NCI-H345 (cell line): Measurements from ENCODE around the gene PPP1R14D.

Experiments
- DNase-seq: peaks from one replicate; lab custom pipeline; 2025; lab: John Stamatoyannopoulos, UW

PPP1R14D gene

GRCh38 chr15:40819048-40819447 is 9.5 kb downstream of the PPP1R14D start:
- DNase-seq = no peak

- no peak for DNase-seq
Observed at GRCh38 chr15:40815042-40815698, 13.3 kb downstream of the PPP1R14D start.

DNA sequence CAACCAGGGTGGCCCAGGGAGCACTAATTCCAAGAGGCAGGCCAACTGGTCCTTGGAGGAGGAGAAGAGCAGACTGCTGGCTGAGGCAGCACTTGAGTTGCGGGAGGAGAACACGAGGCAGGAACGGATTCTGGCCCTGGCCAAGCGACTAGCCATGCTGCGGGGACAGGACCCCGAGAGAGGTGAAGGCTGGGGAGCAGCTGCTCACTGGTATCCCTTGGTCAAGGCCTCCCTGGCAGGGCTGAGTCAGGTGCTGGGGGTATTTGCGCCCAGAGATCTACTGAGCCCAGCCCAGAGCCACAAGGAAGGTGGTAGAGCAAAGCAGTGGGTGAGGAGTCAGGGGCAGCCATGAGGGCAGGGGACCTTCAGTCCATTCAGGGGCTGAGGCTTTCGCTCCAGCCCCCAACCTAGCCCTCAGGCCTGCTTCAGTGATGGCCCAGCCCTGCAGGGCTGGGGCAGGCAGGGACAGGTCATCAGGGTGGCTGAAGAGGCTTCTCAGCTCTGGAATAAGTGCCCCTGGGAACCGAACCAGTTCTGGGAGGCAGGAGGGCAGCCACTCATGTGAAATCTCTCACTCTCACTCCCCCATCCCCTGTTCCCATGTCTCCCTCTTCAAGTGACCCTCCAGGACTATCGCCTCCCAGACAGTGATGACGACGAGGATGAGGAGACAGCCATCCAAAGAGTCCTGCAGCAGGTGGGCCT is 15.6 kb downstream of the PPP1R14D start:
- DNase-seq = no peak

- no peak for DNase-seq
Observed at GRCh38 chr15:40808861-40809450, 19.6 kb downstream of the PPP1R14D start.

DNA sequence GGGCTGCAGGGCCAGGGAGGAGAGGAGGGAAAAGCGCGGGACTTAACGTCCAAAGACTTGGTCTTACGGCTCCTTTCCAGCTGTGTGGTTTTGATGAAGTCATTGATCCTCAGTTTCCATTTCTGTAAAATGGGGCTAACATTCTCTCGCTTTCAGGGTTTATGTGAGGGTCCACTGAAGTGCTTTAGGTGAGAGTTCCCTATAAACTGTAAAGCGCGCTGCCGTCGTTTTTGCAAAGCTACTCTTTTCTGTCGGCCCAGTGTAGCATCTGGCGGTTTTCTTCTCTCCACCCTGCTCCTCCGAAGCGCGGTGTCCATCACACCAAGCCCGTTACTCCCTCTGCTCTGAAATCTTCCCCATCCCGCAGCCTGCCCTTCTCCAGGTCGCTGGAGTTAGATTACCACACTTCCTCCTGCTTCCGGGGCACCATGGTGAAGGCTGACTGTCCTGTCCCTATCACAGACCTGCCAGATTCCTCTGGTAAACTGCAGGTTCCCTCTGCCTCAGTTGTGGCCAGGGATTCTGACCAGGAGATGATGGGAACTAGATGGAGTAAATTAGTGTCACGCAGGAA is 20.5 kb downstream of the PPP1R14D start:
- DNase-seq = no peak

- peak; percentile 97 for DNase-seq
Observed at GRCh38 chr15:40807028-40807887, 21.2 kb downstream of the PPP1R14D start, which contains the start of the genes DNAJC17 and ZFYVE19. DNAJC17 (minus strand) TSS chr15:40807473; CDS start chr15:40807446, 27 bp downstream. ZFYVE19 (plus strand) TSS chr15:40807089; CDS start chr15:40807590, 501 bp downstream.

DNA sequence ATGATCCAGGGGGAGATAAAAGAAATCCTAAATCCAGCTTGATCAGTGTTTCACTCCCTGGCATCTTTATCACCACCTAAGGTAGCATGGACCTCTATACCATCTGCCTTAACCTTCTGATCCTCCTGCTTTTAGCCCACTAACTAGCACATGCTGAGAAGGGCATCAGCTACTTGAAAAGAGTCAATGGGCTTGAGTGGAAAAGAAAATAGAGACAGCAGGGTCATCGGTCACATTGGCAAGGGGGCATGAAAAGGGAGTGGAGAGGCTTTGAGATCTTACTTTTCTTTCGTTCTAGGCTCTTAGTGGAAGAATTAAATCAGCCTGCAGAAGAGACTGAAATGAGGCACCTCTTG is 21.9 kb downstream of the PPP1R14D start:
- no peak for DNase-seq

DNA sequence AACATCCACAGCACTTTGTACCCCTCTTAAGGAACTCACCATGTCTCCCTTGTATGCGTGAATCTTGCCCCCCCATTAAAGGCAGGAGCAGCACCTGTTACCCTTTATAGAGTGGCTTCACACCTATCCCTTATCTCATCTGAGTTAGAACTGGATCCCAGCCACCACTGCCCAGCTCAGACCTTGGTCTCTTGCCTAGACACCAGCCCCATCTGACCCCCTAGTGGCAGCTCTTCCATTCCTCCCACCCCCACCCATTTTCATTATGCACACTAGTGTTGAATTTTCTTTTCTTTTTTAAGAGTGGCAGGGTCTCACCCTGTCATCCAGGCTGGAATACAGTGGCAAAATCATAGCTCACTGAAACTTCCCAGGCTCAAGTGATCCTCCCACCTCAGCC is 24.8 kb downstream of the PPP1R14D start:
- no peak for DNase-seq

DNA sequence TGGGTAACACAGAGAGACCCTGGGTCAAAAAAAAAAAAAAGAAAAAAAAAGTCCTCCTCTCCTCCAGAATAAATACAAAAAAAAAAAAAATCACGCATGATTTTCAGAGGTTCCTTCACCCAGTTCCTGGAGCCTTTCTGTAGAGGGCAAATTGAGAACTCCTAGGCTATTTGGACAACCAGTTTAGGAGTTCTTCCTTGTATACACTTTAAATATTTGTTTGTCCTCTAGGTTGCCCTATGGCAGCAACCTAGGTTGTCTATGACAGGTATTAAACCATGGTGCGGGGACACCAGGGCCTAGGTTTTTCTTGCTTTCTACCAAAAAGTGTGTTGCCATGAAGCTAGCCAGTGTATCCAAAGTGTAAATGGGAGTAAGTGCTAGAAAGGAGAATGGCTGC is 25.4 kb downstream of the PPP1R14D start:
- DNase-seq = no peak

- no peak for DNase-seq
Observed at GRCh38 chr15:40799523-40799922, 29.0 kb downstream of the PPP1R14D start.

- DNase-seq = no peak
Observed at GRCh38 chr15:40796512-40796911, 32.0 kb downstream of the PPP1R14D start.

DNA sequence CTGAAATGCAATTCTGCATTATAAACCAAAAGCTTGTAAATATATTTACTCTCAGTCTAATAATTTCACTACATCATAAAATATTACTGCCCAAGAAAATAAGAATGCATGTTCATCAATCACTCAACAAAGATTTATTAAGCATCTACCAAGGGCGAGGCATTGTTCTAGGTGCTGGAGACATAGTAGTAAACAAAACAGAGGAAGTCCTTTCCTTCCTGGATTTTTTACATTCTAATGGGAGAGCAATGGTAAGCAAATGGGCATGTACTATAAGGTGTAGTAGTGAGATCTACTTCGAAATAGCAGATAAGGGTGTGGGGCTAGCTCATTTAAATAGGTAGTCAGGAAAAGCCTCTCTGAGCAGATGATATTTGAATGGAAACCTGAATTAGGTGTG is 32.5 kb downstream of the PPP1R14D start:
- no peak for DNase-seq

- peak; percentile 35 for DNase-seq
Observed at GRCh38 chr15:40793216-40793989, 35.1 kb downstream of the PPP1R14D start.

- no peak for DNase-seq
Observed at GRCh38 chr15:40792394-40792793, 36.1 kb downstream of the PPP1R14D start.

- DNase-seq = no peak
Observed at GRCh38 chr15:40790718-40791117, 37.8 kb downstream of the PPP1R14D start.

DNA sequence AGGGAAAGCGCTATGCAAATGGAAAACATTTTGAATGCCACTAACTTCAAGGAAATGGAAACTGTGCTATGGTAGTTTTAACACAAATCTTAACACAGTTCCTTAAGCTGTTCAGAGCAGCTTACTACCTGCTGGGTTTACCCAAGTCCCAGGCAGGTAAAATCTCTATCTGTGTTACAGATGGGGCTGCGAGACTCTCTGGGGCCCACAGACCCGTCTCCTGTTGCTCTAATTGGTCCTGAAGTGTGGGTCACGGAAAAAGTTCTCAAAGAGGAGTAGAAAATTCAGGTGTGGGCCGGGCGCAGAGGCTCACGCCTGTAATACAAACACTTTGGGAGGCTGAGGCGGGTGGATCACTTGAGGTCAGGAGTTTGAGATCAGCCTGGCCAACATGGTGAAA is 38.5 kb downstream of the PPP1R14D start:
- DNase-seq = no peak

GRCh38 chr15:40789119-40789518 is 39.4 kb downstream of the PPP1R14D start:
- no peak for DNase-seq

GRCh38 chr15:40787991-40788390 is 40.5 kb downstream of the PPP1R14D start:
- peak; percentile 76 for DNase-seq

DNA sequence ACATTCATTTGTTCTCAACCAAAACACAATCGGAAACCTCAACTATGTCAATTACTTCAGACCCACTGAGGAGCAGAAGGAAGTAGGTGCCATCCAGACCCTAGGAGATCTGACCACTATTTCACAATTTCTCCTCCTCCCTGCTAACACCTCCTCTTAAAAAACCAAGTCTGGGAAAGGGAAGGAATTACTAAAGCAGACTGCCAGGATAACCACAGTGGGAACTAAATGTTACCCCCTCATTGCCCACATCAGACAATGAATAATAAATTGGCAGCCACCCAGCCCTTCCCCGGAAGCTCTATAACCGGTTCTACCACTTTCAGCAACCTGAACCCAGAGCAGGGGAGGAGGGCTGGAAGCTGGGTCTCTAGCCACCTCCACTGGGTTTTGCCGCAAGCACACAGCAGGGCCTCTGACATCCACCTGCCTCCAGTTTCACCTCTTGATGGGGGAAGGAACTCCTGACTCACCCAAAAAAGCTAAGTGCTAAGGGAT is 41.1 kb downstream of the PPP1R14D start:
- peak; percentile 96 for DNase-seq

DNA sequence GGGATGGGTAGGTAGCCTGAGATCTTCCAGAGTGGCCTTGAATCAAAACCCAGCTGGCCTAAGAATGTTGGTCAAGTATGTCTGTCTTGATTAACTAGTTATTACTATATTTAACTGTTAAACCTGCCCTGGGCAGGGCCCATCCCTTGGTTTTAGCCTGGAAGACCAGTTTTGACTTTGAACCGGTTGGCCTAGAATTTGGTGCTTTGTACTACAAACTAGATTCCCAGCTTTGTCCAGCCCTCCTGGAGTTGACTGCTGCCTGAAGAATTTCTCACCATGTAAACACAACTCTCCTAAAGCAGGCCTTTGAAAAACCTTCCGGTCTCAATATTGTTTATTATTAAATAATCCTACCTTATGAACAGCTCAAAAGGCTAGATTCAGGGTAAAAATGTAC is 42.7 kb downstream of the PPP1R14D start:
- DNase-seq = no peak

DNA sequence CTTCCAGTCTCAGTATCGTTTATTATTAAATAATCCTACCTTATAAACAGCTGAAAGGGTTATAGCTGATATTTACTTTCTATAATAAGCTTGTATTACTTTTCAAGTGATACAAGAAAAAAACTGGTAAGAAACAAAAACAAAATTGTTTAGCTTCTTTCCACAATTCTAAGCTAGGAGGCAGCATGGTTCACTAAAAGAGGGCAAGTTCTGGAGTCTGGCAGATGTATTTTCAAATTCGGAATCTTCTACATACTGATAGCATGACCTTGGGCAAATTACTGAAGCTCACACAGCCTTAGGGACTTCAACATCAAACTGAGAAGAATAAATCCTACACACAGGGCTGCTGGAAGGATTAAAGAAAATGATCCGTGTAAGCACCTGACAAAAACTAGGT is 43.3 kb downstream of the PPP1R14D start:
- DNase-seq = no peak
